ENCODE measurements around the gene LPCAT1. TPM values are rescaled to one million over a fixed set of nuclear protein-coding genes. Genes with fewer than 3 reads are reported as not detected.
A peak's percentile ranks its signal among the peaks of the same experiment; 100 is the strongest.

LPCAT1 gene
- total RNA-seq, 1 donor from 2014 or later = 108 TPM

DNA sequence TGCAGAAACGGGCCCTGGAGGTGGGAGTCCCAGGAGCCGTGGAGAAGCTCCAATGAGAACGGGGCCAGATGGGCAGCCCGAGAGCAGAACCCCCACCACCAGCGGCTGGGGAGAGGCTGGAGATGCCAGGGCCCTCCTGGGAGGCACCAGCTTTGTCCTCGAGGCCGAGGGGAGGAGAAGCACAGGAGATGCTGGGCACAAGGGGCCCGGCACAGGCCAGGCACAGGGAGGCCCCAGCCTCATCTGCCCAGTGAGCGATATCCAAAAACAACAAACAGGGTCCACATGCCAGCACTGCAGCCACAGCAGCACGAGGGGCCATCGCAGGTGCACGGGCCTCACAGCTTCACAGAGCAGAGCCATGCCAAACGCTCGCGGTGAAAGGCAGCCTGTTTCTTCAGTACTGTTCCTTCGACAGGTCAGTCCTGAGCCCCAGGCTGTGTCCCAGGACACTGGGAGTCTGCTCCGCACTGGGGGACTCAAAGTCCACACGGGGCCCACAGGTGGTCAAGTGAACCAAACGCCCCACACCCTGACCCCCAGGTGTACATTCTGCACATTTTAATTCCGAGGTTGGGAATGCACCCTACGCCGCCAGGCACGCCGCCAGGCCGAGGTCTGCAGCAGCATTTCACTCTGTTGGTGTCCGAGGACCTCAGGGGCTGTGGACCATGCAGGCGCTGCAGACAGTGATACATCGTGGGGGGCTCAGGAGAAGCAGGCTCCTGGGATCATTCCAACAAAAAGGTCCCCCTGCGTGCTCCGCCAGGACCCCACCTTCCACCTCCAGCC is 9.5 kb downstream of the LPCAT1 start:
- Histone ChIP-seq H3K4me1 (peaks cover 20% of the 10 kb centered on the region), H3K9me3 (ENCODE audit: low read depth) (no peaks in the 10 kb centered on the region), H3K4me3 (peak overlapping the region; percentile 24), H3K9ac (no peak overlapping the region), H3K79me2 (ENCODE audit: low read depth) (peaks cover 90% of the 10 kb centered on the region), H4K20me1 (ENCODE audit: low read depth) (peaks cover 95% of the 10 kb centered on the region), H3K27me3 (no peaks in the 10 kb centered on the region), H2AFZ (replicated peaks) (no peak overlapping the region), H3K27ac (peak overlapping the region; percentile 53), H3K36me3 (no peaks in the 10 kb centered on the region), H3K4me2 (peak overlapping the region; percentile 63), H3F3A (ENCODE audit: low read depth) (peaks cover 13% of the 10 kb centered on the region)
- TF ChIP-seq, protein P1, sequence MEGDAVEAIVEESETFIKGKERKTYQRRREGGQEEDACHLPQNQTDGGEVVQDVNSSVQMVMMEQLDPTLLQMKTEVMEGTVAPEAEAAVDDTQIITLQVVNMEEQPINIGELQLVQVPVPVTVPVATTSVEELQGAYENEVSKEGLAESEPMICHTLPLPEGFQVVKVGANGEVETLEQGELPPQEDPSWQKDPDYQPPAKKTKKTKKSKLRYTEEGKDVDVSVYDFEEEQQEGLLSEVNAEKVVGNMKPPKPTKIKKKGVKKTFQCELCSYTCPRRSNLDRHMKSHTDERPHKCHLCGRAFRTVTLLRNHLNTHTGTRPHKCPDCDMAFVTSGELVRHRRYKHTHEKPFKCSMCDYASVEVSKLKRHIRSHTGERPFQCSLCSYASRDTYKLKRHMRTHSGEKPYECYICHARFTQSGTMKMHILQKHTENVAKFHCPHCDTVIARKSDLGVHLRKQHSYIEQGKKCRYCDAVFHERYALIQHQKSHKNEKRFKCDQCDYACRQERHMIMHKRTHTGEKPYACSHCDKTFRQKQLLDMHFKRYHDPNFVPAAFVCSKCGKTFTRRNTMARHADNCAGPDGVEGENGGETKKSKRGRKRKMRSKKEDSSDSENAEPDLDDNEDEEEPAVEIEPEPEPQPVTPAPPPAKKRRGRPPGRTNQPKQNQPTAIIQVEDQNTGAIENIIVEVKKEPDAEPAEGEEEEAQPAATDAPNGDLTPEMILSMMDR (IDR thresholded peaks at IDR 0.05) = no peak
- TF ChIP-seq EZH2phosphoT487 (IDR thresholded peaks at IDR 0.05) = no peak
- Mint-ChIP-seq H3K4me1 (peaks cover 37% of the 10 kb centered on the region), H3K9me3 (no peaks in the 10 kb centered on the region), H3K4me3 (no peak overlapping the region), H3K36me3 (peaks cover 18% of the 10 kb centered on the region), H3K27ac (no peak overlapping the region), H3K27me3 (ENCODE audit: insufficient read depth, low read depth) (no peaks in the 10 kb centered on the region)
- DNase-seq (ENCODE audit: low spot score) = peak; percentile 7

GRCh38 chr5:1513326-1514026 is 10.3 kb downstream of the LPCAT1 start:
- H3K9me3 Mint-ChIP-seq = no peaks in the 10 kb centered on the region
- TF ChIP-seq EZH2 (IDR thresholded peaks at IDR 0.05) = no peak
- TF ChIP-seq, protein P1 (IDR thresholded peaks at IDR 0.05) = no peak
- no peak for TF ChIP-seq EZH2phosphoT487 (IDR thresholded peaks at IDR 0.05)
- Histone ChIP-seq H3K79me2 (ENCODE audit: low read depth) (peaks cover 90% of the 10 kb centered on the region), H3K4me3 (no peak overlapping the region), H3K9me3 (ENCODE audit: low read depth) (no peaks in the 10 kb centered on the region), H2AFZ (replicated peaks) (no peak overlapping the region), H3K4me1 (peaks cover 20% of the 10 kb centered on the region), H3K27ac (no peak overlapping the region), H3K9ac (no peak overlapping the region), H3K27me3 (no peaks in the 10 kb centered on the region), H3K36me3 (no peaks in the 10 kb centered on the region), H4K20me1 (ENCODE audit: low read depth) (peaks cover 88% of the 10 kb centered on the region), H3F3A (ENCODE audit: low read depth) (peaks cover 13% of the 10 kb centered on the region), H3K4me2 (no peak overlapping the region)
- peaks cover 10% of the 10 kb centered on the region for H3K36me3 Mint-ChIP-seq
- H3K27me3 Mint-ChIP-seq (ENCODE audit: insufficient read depth, low read depth) = no peaks in the 10 kb centered on the region
- H3K4me1 Mint-ChIP-seq = peaks cover 37% of the 10 kb centered on the region
- peak overlapping the region; percentile 72 for H3K27ac Mint-ChIP-seq
- no peak overlapping the region for H3K4me3 Mint-ChIP-seq
- peak; percentile 2 for DNase-seq (ENCODE audit: low spot score)

DNA sequence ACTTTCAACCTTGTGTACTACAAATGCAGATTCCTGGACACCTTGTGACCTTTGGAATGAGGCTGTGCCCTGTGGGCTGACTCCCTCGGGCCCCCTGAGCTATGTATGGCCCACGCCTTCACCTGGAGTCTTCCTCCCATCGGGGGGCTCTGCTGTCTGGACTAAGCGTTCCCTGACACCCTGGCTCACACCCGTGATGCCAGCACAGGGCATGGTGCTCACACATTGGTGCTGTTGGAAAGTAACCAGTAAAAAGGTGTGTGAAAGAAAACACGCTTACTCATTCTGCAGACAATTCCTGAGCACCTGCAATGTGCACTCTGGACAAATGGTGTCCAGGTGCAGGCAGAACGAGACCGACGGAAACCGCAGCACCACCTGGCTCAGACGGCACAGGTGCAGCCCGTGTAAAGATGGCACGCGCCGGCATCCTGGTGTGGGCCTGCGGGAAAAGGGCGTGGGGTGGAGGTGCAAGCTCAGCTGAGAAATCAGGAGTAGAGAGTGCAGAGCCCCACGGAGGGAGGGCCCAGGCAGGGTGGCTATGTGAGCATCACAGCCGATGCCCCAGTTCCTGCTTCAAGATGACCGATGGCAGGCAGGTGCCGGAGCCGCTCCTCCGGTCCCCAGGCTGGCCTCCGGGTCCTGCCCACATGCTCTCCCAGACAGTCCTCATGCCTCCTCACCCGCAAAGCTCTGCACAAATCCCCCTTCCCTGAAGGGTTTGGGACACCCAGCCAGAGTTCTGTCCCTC is 11.0 kb downstream of the LPCAT1 start:
- Mint-ChIP-seq H3K27ac (peak overlapping the region; percentile 72), H3K9me3 (no peaks in the 10 kb centered on the region), H3K36me3 (peaks cover 10% of the 10 kb centered on the region), H3K27me3 (ENCODE audit: insufficient read depth, low read depth) (no peaks in the 10 kb centered on the region), H3K4me1 (peaks cover 39% of the 10 kb centered on the region), H3K4me3 (no peak overlapping the region)
- no peak overlapping the region for H3K4me3 ChIP-seq
- H2AFZ ChIP-seq (replicated peaks) = no peak overlapping the region
- no peak overlapping the region for H3K9ac ChIP-seq
- peak; percentile 6 for DNase-seq (ENCODE audit: low spot score)
- peaks cover 88% of the 10 kb centered on the region for H4K20me1 ChIP-seq (ENCODE audit: low read depth)
- H3K4me2 ChIP-seq = no peak overlapping the region
- H3K4me1 ChIP-seq = peaks cover 20% of the 10 kb centered on the region
- H3K36me3 ChIP-seq = no peaks in the 10 kb centered on the region
- H3F3A ChIP-seq (ENCODE audit: low read depth) = peaks cover 13% of the 10 kb centered on the region
- H3K27me3 ChIP-seq = no peaks in the 10 kb centered on the region
- no peak overlapping the region for H3K27ac ChIP-seq
- no peaks in the 10 kb centered on the region for H3K9me3 ChIP-seq (ENCODE audit: low read depth)
- peaks cover 90% of the 10 kb centered on the region for H3K79me2 ChIP-seq (ENCODE audit: low read depth)
- TF ChIP-seq EZH2phosphoT487 (IDR thresholded peaks at IDR 0.05) (no peak), EZH2 (IDR thresholded peaks at IDR 0.05) (no peak)
- TF ChIP-seq, protein P1 (IDR thresholded peaks at IDR 0.05) = no peak

Data from neural progenitor cell (in vitro differentiated cells).